Activated CD4-positive, alpha-beta memory T cell treated with anti-CD3 and anti-CD28 coated beads for 36 hours (primary cell): Measurements from ENCODE around the gene TMC7. TPM values are rescaled to one million over a fixed set of nuclear protein-coding genes. Genes with fewer than 3 reads are reported as not detected.

Source experiments
- CTCF ChIA-PET: fragments of 350-600 bp; sonication (Branson Sonifier 250); formaldehyde crosslinking; loops from one replicate; lab custom pipeline; 2021; ENCODE audit warnings: antibody characterized with exemption, inconsistent platforms; lab: Charles Lee
- POLR2A ChIA-PET: fragments of 350-600 bp; sonication (Branson Sonifier 250); formaldehyde crosslinking; loops from one replicate; lab custom pipeline; 2021; ENCODE audit warnings: antibody characterized with exemption; lab: Charles Lee
- DNase-seq: peaks from one replicate; pipeline ENCODE4 v3.0.0-alpha.2; 2020
- H3K27ac Mint-ChIP-seq: one replicate; pipeline ENCODE4 v1.8.0; 2021; ENCODE audit warnings: mixed read lengths
- H3K27me3 Mint-ChIP-seq: one replicate; pipeline ENCODE4 v1.8.0; 2021; ENCODE audit warnings: mixed read lengths
- H3K36me3 Mint-ChIP-seq: one replicate; pipeline ENCODE4 v1.8.0; 2021; ENCODE audit warnings: mixed read lengths
- H3K4me1 Mint-ChIP-seq: one replicate; pipeline ENCODE4 v1.8.0; 2021; ENCODE audit warnings: low read depth, mixed read lengths
- H3K4me3 Mint-ChIP-seq: one replicate; pipeline ENCODE4 v1.8.0; 2021; ENCODE audit warnings: mild to moderate bottlenecking, mixed read lengths
- H3K9me3 Mint-ChIP-seq: one replicate; pipeline ENCODE4 v1.8.0; 2021; ENCODE audit warnings: mixed read lengths
- intact Hi-C: fragments of 100-400 bp; cut with micrococcal nuclease; formaldehyde crosslinking; loops from one replicate; pipeline ENCODE4 v1.15.1; 2023
- total RNA-seq, 2 experiments: library from RNA; stranded (reverse); gene quantifications; one replicate each; pipeline ENCODE4 v1.2.3, GENCODE V29; 2021

The TMC7 gene
- total RNA-seq: not detected

DNA sequence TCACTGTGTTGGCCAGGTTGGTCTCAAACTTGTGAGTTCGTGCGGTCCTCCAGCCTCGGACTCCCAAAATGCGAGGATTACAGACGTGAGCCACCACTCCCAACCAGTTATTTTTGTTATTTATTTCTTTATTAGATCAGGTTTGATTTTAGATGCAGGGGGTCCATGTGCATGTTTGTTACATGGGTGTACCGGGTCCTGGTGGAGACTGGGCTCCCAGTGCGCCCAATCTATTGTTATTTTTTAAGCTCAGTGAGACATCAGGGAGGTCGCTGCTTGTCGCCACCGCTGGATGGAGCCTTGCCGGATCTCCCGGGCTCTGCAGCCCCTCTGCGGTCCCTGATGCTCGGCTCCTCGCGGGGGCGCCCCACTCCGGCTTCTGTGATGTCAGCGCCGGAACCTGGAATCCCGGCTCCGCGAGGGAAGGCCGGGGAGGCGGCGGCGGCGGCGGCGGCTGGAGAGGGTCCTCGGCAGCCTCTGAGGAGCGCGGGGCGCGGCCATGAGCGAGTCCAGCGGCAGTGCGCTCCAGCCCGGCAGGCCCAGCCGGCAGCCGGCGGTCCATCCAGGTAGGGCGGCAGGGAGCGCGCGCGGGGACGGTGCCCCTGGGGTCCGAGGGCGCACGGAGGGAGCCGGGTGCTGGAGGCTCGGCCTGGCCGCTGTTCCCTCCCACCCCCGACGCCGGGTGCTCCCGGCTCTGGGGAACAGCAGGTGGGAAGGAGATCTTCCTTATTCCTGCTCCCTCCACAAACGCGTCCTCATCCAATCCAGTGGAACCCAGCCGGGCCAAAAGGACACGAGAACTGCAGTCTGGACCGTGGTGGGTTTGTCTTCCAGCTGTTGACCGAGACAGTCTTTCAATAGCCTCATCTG is at the start of gene TMC7:
TSS of gene TMC7 (plus strand) at position 370 of the 870 bp plus-strand sequence. CDS start at position 500, 130 bp downstream.
- peak; percentile 48 for DNase-seq
- Mint-ChIP-seq H3K9me3 (no peaks in the 10 kb centered on the region), H3K4me1 (no peaks in the 10 kb centered on the region), H3K27ac (no peak within 1 kb of the TSS), H3K4me3 (no peak within 1 kb of the TSS), H3K27me3 (peaks cover 25% of the 10 kb centered on the region), H3K36me3 (no peaks in the 10 kb centered on the region)
- CTCF ChIA-PET: interaction anchor here (0.5 to 0.6 kb wide), 2 partner anchors 47 to 86 kb away, joined by 3 to 4 read pairs; no protein-coding TSS in a partner anchor
- intact Hi-C loops: no loop called here
- POLR2A ChIA-PET: no interaction called here

- Mint-ChIP-seq H3K4me1 (peaks cover under 1% of the 10 kb centered on the region), H3K27ac (no peak overlapping the region), H3K27me3 (no peaks in the 10 kb centered on the region), H3K4me3 (no peak overlapping the region), H3K36me3 (no peaks in the 10 kb centered on the region), H3K9me3 (no peaks in the 10 kb centered on the region)
- ChIA-PET POLR2A (no interaction called here), CTCF (interaction anchor here (1.6 kb wide), 1 partner anchor 47 kb away, joined by 3 read pairs; no protein-coding TSS in a partner anchor)
- DNase-seq: no peak
- intact Hi-C loops: no loop called here
Measured at GRCh38 chr16:18936727-18937340, 46.9 kb upstream of the TMC7 start.

- Mint-ChIP-seq H3K9me3 (no peaks in the 10 kb centered on the region), H3K27me3 (no peaks in the 10 kb centered on the region), H3K27ac (no peak overlapping the region), H3K36me3 (no peaks in the 10 kb centered on the region), H3K4me1 (no peaks in the 10 kb centered on the region), H3K4me3 (no peak overlapping the region)
- no peak for DNase-seq
- POLR2A ChIA-PET: no interaction called here
- intact Hi-C loops: no loop called here
- CTCF ChIA-PET: interaction anchor here (1.6 kb wide), 1 partner anchor 46 kb away, joined by 3 read pairs; no protein-coding TSS in a partner anchor
Measured at GRCh38 chr16:18937390-18937789, 46.3 kb upstream of the TMC7 start.

DNA sequence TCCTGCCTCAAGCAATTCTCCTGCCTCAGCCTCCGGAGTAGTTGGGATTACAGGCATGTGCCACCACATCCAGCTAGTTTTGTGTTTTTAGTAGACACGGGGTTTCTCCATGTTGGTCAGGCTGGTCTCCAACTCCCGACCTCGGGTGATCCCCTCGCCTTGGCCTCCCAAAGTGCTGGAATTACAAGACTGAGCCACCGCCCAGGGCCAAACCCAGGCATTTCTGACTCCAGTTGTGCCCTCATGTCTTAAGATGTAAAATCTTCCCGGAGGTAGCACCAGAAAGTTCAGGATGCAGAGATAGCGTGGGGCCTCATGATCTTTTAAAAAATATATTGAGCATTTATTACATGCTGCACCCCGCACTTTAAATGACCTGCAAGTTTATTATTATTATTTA is 44.7 kb upstream of the TMC7 start:
- DNase-seq: no peak
- H3K36me3 Mint-ChIP-seq: no peaks in the 10 kb centered on the region
- no peaks in the 10 kb centered on the region for H3K27me3 Mint-ChIP-seq
- no peak overlapping the region for H3K27ac Mint-ChIP-seq
- no peaks in the 10 kb centered on the region for H3K4me1 Mint-ChIP-seq
- intact Hi-C loops: no loop called here
- no peak overlapping the region for H3K4me3 Mint-ChIP-seq
- ChIA-PET CTCF (no interaction called here), POLR2A (no interaction called here)
- no peaks in the 10 kb centered on the region for H3K9me3 Mint-ChIP-seq

DNA sequence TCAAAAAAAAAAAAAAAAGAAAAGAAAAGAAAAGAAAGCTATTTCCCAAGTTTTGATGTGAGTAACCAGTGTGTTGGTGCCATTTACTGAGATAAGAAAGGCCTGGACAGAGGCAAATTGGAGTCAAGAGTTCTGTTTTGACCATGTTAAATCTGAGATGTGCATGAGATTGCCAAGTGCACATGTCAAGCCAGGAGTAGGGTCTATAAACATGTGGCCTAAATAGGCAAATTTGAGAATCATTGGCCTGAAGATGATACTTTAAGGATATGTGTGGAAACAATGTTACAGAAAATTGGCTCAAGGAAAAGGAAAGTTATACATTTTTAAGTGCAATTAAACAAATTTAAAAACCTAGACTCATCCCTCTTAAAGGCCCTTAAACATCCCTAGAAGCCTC is 42.3 kb upstream of the TMC7 start:
- no peak overlapping the region for H3K4me3 Mint-ChIP-seq
- no peak overlapping the region for H3K27ac Mint-ChIP-seq
- no peak for DNase-seq
- intact Hi-C loops: no loop called here
- no peaks in the 10 kb centered on the region for H3K36me3 Mint-ChIP-seq
- peaks cover 14% of the 10 kb centered on the region for H3K4me1 Mint-ChIP-seq
- no peaks in the 10 kb centered on the region for H3K27me3 Mint-ChIP-seq
- ChIA-PET POLR2A (interaction anchor here (0.7 kb wide), 1 partner anchor 111 kb away, joined by 5 read pairs; no protein-coding TSS in a partner anchor), CTCF (interaction anchor here (1.5 kb wide), 1 partner anchor 28 kb away, joined by 3 read pairs; no protein-coding TSS in a partner anchor)
- H3K9me3 Mint-ChIP-seq: no peaks in the 10 kb centered on the region

GRCh38 chr16:18942061-18942460 is 41.7 kb upstream of the TMC7 start:
- DNase-seq: no peak
- Mint-ChIP-seq H3K27ac (no peak overlapping the region), H3K27me3 (no peaks in the 10 kb centered on the region), H3K4me3 (no peak overlapping the region), H3K4me1 (peaks cover 17% of the 10 kb centered on the region), H3K36me3 (no peaks in the 10 kb centered on the region), H3K9me3 (no peaks in the 10 kb centered on the region)
- CTCF ChIA-PET: interaction anchor here (1.5 kb wide), 1 partner anchor 27 kb away, joined by 3 read pairs; no protein-coding TSS in a partner anchor
- intact Hi-C loops: no loop called here
- POLR2A ChIA-PET: no interaction called here

DNA sequence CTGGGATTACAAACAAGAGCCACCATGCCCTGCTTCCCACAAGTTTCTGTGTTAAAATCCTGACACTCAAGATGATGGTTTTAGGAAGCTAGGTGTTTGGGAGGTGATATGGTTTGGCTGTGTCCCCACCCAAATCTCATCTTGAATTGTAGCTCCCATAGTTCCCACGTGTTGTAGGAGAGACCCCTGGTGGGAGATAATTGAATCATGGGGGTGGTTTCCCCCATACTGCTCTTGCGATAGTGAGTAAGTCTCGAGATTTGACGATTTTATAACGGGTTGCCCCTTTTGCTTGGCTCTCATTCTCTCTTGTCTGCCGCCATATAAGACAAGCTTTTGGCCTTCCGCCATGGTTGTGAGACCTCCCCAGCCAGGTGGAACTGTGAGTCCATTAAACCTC is 40.3 kb upstream of the TMC7 start:
- Mint-ChIP-seq H3K9me3 (no peaks in the 10 kb centered on the region), H3K4me3 (no peak overlapping the region)

DNA sequence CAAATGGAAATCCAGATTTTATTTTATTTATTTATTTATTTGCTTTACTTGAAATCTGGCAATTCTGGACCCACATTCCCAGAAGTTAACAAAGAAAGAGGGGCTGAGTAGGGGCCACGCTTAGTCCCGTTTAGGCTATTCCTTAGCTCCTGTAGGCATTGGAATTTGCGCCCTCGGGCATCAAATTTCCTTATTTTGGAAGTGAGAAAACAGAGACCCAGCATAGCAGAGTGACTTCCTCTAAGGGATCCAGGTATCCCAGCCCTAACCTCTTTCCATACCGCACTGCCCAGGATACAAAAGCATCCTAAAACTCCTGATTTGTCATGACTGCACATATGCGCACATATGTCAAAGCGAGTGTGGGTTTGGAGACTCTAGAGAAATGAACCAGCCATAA is 38.5 kb upstream of the TMC7 start:
- Mint-ChIP-seq H3K27me3 (no peaks in the 10 kb centered on the region), H3K9me3 (no peaks in the 10 kb centered on the region), H3K4me1 (peaks cover 19% of the 10 kb centered on the region), H3K27ac (no peak overlapping the region), H3K4me3 (no peak overlapping the region), H3K36me3 (no peaks in the 10 kb centered on the region)
- ChIA-PET CTCF (interaction anchor here (0.7 to 2.1 kb wide), 4 partner anchors 24 to 158 kb away, joined by 3 to 8 read pairs (median 5); partner anchors contain the start of gene ARL6IP1), POLR2A (no interaction called here)
- DNase-seq: no peak
- intact Hi-C loops: no loop called here

More for the DNA sequence above, 40.3 kb upstream of the TMC7 start:
- H3K27ac Mint-ChIP-seq: no peak overlapping the region
- ChIA-PET POLR2A (interaction anchor here (1.1 kb wide), 1 partner anchor 98 kb away, joined by 3 read pairs; no protein-coding TSS in a partner anchor), CTCF (no interaction called here)
- H3K4me1 Mint-ChIP-seq: peaks cover 19% of the 10 kb centered on the region
- intact Hi-C loops: no loop called here
- no peak for DNase-seq
- no peaks in the 10 kb centered on the region for H3K36me3 Mint-ChIP-seq
- H3K27me3 Mint-ChIP-seq: no peaks in the 10 kb centered on the region

- Mint-ChIP-seq H3K36me3 (no peaks in the 10 kb centered on the region), H3K27ac (no peak overlapping the region), H3K4me3 (no peak overlapping the region), H3K9me3 (no peaks in the 10 kb centered on the region), H3K4me1 (peaks cover 24% of the 10 kb centered on the region), H3K27me3 (no peaks in the 10 kb centered on the region)
- DNase-seq: no peak
- CTCF ChIA-PET: no interaction called here
- intact Hi-C loops: no loop called here
- POLR2A ChIA-PET: no interaction called here
Measured at GRCh38 chr16:18948372-18949020, 35.2 kb upstream of the TMC7 start.

GRCh38 chr16:18950469-18951185 is 33.1 kb upstream of the TMC7 start:
- ChIA-PET CTCF (no interaction called here), POLR2A (no interaction called here)
- DNase-seq: no peak
- Mint-ChIP-seq H3K27ac (no peak overlapping the region), H3K4me1 (peaks cover 19% of the 10 kb centered on the region), H3K27me3 (no peaks in the 10 kb centered on the region), H3K36me3 (no peaks in the 10 kb centered on the region), H3K9me3 (no peaks in the 10 kb centered on the region), H3K4me3 (no peak overlapping the region)
- intact Hi-C loops: no loop called here

DNA sequence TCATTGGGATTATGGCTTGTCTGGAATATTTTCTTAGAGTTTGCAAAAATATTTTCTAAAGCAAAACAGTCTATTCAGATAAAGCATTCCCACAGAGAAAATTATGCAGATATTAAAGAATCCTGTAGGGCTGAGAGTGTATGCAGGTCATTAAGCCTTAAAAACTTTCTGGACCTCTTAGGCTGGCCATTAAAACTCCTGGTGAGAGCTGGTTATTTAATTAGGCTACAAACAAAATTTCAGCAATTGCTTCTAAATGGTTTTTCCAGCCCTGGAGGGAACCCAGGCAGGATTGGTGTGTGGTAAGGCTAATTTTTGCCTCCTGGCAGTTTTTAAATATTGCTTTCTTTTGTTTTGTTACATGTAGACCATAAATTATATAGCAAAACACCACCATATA is 30.2 kb upstream of the TMC7 start:
- Mint-ChIP-seq H3K27me3 (no peaks in the 10 kb centered on the region), H3K4me3 (no peak overlapping the region), H3K4me1 (peaks cover 7% of the 10 kb centered on the region), H3K27ac (no peak overlapping the region), H3K36me3 (no peaks in the 10 kb centered on the region), H3K9me3 (no peaks in the 10 kb centered on the region)
- intact Hi-C loops: no loop called here
- CTCF ChIA-PET: no interaction called here
- POLR2A ChIA-PET: no interaction called here
- no peak for DNase-seq
